H9 (cell line): Measurements from ENCODE around the gene RASGRP4. TPM values are rescaled to one million over a fixed set of nuclear protein-coding genes. Genes with fewer than 3 reads are reported as not detected.

Experiments
- DNase-seq: peaks from one replicate; pipeline ENCODE4 v3.0.0-alpha.2; 2017
- H2AFZ ChIP-seq: one replicate; pipeline ENCODE4 v1.6.1; 2013; ENCODE audit warnings: mild to moderate bottlenecking, low read length, control low read depth, moderate library complexity
- H2AK5ac ChIP-seq: 2 replicates; pipeline ENCODE4 v1.6.1; 2013; ENCODE audit warnings: low read length, control low read depth, mixed read lengths; ENCODE audit not compliant: insufficient read length
- H2BK120ac ChIP-seq: one replicate; pipeline ENCODE4 v1.6.1; 2013; ENCODE audit warnings: low read depth, mild to moderate bottlenecking, low read length, control low read depth, inconsistent platforms; ENCODE audit not compliant: poor library complexity, severe bottlenecking
- H2BK12ac ChIP-seq: 2 replicates; pipeline ENCODE4 v1.6.1; 2013; ENCODE audit warnings: low read length, control low read depth, mixed read lengths, low read depth; ENCODE audit not compliant: insufficient read length
- H2BK15ac ChIP-seq: 2 replicates; pipeline ENCODE4 v1.6.1; 2013; ENCODE audit warnings: low read depth, low read length, control low read depth
- H2BK20ac ChIP-seq: one replicate; pipeline ENCODE4 v1.6.1; 2013; ENCODE audit warnings: low read depth, mild to moderate bottlenecking, low read length, control low read depth, inconsistent platforms; ENCODE audit not compliant: poor library complexity, severe bottlenecking
- H2BK5ac ChIP-seq: 2 replicates; pipeline ENCODE4 v1.6.1; 2013; ENCODE audit warnings: low read length, control low read depth, mixed read lengths; ENCODE audit not compliant: insufficient read length
- H3K14ac ChIP-seq: 2 replicates; pipeline ENCODE4 v1.6.1; 2013; ENCODE audit warnings: low read length, control low read depth; ENCODE audit not compliant: insufficient read depth
- H3K18ac ChIP-seq: 2 replicates; pipeline ENCODE4 v1.6.1; 2013; ENCODE audit warnings: low read depth, mild to moderate bottlenecking, mixed read lengths, low read length, control low read depth; ENCODE audit not compliant: insufficient read length
- H3K23ac ChIP-seq: 2 replicates; pipeline ENCODE4 v1.6.1; 2013; ENCODE audit warnings: low read length, control low read depth, mixed read lengths, low read depth; ENCODE audit not compliant: insufficient read length
- H3K23me2 ChIP-seq: 2 replicates; pipeline ENCODE4 v1.6.1; 2013; ENCODE audit warnings: low read depth, mild to moderate bottlenecking, mixed read lengths, low read length, control low read depth; ENCODE audit not compliant: insufficient read length, poor library complexity, severe bottlenecking
- H3K27ac ChIP-seq: 2 replicates; pipeline ENCODE4 v1.5.1; 2013; ENCODE audit warnings: low read length, control low read depth, mixed read lengths, low read depth; ENCODE audit not compliant: insufficient read length
- H3K27me3 ChIP-seq: 2 replicates; pipeline ENCODE4 v1.6.1; 2013; ENCODE audit warnings: low read length, control low read depth, inconsistent platforms; ENCODE audit not compliant: insufficient read depth
- H3K4ac ChIP-seq: 2 replicates; pipeline ENCODE4 v1.6.1; 2013; ENCODE audit warnings: low read depth, mild to moderate bottlenecking, control low read depth, inconsistent platforms, low read length, moderate library complexity
- H3K4me1 ChIP-seq: 2 replicates; pipeline ENCODE4 v1.6.1; 2013; ENCODE audit warnings: low read length, control low read depth, inconsistent platforms; ENCODE audit not compliant: insufficient read depth
- H3K4me2 ChIP-seq: 2 replicates; pipeline ENCODE4 v1.6.1; 2013; ENCODE audit warnings: low read length, control low read depth, mixed read lengths; ENCODE audit not compliant: insufficient read length, insufficient read depth
- H3K56ac ChIP-seq: 2 replicates; pipeline ENCODE4 v1.6.1; 2013; ENCODE audit warnings: low read depth, mild to moderate bottlenecking, mixed read lengths, low read length, control low read depth; ENCODE audit not compliant: insufficient read length
- H3K79me1 ChIP-seq: 2 replicates; pipeline ENCODE4 v1.6.1; 2013; ENCODE audit warnings: low read depth, mild to moderate bottlenecking, moderate library complexity, low read length, control low read depth, inconsistent platforms; ENCODE audit not compliant: insufficient read depth, poor library complexity, severe bottlenecking
- H3K79me2 ChIP-seq: 2 replicates; pipeline ENCODE4 v1.6.1; 2013; ENCODE audit warnings: low read length, control low read depth, inconsistent platforms; ENCODE audit not compliant: insufficient read depth
- H3K9ac ChIP-seq: 2 replicates; pipeline ENCODE4 v1.6.1; 2013; ENCODE audit warnings: low read length, control low read depth, mixed read lengths; ENCODE audit not compliant: insufficient read length; ENCODE audit errors: extremely low read depth
- H3K9me3 ChIP-seq: one replicate; pipeline ENCODE4 v1.6.1; 2013; ENCODE audit warnings: low read depth, low read length, inconsistent platforms; ENCODE audit not compliant: control insufficient read depth
- H3T11ph ChIP-seq: one replicate; pipeline ENCODE4 v1.6.1; 2013; ENCODE audit warnings: mild to moderate bottlenecking, low read length, control low read depth, inconsistent platforms
- H4K20me1 ChIP-seq: one replicate; pipeline ENCODE4 v1.6.1; 2013; ENCODE audit not compliant: control insufficient read depth, insufficient read length, insufficient read depth
- H4K5ac ChIP-seq: 2 replicates; pipeline ENCODE4 v1.6.1; 2013; ENCODE audit warnings: low read depth, mild to moderate bottlenecking, mixed read lengths, low read length, control low read depth; ENCODE audit not compliant: insufficient read length
- H4K8ac ChIP-seq: replicated peaks from 2 replicates; pipeline ENCODE4 v1.6.1; 2013; ENCODE audit warnings: low read length, control low read depth, mixed read lengths, low read depth; ENCODE audit not compliant: insufficient read length
- H4K91ac ChIP-seq: 2 replicates; pipeline ENCODE4 v1.6.1; 2013; ENCODE audit warnings: low read depth, mild to moderate bottlenecking, moderate library complexity, mixed read lengths, low read length, control low read depth; ENCODE audit not compliant: insufficient read length
- H3K27ac Mint-ChIP-seq, 3 experiments: 2 replicates in 2 of 3; 3 replicates in 1 of 3; pipeline ENCODE4 v1.8.0; 2020 to 2021; ENCODE audit warnings: mixed read lengths in 3 of 3, mild to moderate bottlenecking in 1 of 3, moderate library complexity in 1 of 3
- H3K27me3 Mint-ChIP-seq: 2 replicates; pipeline ENCODE4 v1.8.0; 2021; ENCODE audit warnings: low read depth, mild to moderate bottlenecking, moderate library complexity, mixed read lengths
- H3K36me3 Mint-ChIP-seq, 3 experiments: 2 replicates in 2 of 3; 3 replicates in 1 of 3; pipeline ENCODE4 v1.8.0; 2020 to 2021; ENCODE audit warnings: low read depth in 3 of 3, mixed read lengths in 3 of 3; ENCODE audit not compliant: insufficient read depth in 1 of 3
- H3K4me1 Mint-ChIP-seq, 2 experiments: 2 replicates each; pipeline ENCODE4 v1.8.0; 2020; ENCODE audit warnings: mixed read lengths in 2 of 2
- H3K4me3 Mint-ChIP-seq, 2 experiments: 2 replicates in 1 of 2; 3 replicates in 1 of 2; pipeline ENCODE4 v1.8.0; 2020 to 2021; ENCODE audit warnings: mild to moderate bottlenecking in 2 of 2, mixed read lengths in 2 of 2, moderate library complexity in 1 of 2
- H3K9me3 Mint-ChIP-seq, 2 experiments: 2 replicates in 1 of 2; 3 replicates in 1 of 2; pipeline ENCODE4 v1.8.0; 2020; ENCODE audit warnings: mild to moderate bottlenecking in 2 of 2, mixed read lengths in 2 of 2, moderate library complexity in 1 of 2
- WGBS: extraction: QIAGEN DNeasy Blood & Tissue Kit; methylation state at CpG from one replicate; pipeline ENCODE4 v1.1.7; 2013; ENCODE audit warnings: missing lambda C conversion rate, low lambda C conversion rate, mixed read lengths; ENCODE audit not compliant: insufficient read length; ENCODE audit errors: extremely low coverage; 5-methylcytosine and 5-hydroxymethylcytosine counted together
- total RNA-seq: library from RNA; stranded (reverse); gene quantifications from 2 replicates; pipeline ENCODE4 v1.2.1, GENCODE V29; 2021
- TF ChIP-seq, protein P1 (sequence below): fragments of 200-600 bp; sonication (generic); conservative IDR thresholded peaks from 3 replicates; pipeline ENCODE4 v1.8.0; 2021; ENCODE audit warnings: antibody characterized with exemption, mild to moderate bottlenecking

Gene RASGRP4
- total RNA-seq, 1 experiment from 2014 or later = 0.28 TPM

GRCh38 chr19:38389957-38390924 is 35.8 kb downstream of the RASGRP4 start:
- DNase-seq = no peak
- H4K5ac ChIP-seq = no peak overlapping the region
- no peaks in the 10 kb centered on the region; the same call in 1 of the 2 replicates for H3K79me2 ChIP-seq
- H3K79me1 ChIP-seq = no peaks in the 10 kb centered on the region
- Mint-ChIP-seq H3K9me3 (no peaks in the 10 kb centered on the region), H3K4me3 (peak overlapping the region; percentile 83 to 92), H3K27me3 (peaks cover 10% of the 10 kb centered on the region), H3K4me1 (peaks cover 45 to 53% of the 10 kb centered on the region in 2 experiments), H3K36me3 (peaks cover 18 to 37% (median 25%) of the 10 kb centered on the region in 3 experiments), H3K27ac (peak overlapping the region in 2 of 3 experiments; percentile 15 to 29; a peak in 3 of 7 replicates)
- no peak overlapping the region for H2AFZ ChIP-seq
- no peaks in the 10 kb centered on the region for H3K9me3 ChIP-seq
- no peak overlapping the region for H4K8ac ChIP-seq
- H3T11ph ChIP-seq = no peak overlapping the region
- TF ChIP-seq, protein P1, sequence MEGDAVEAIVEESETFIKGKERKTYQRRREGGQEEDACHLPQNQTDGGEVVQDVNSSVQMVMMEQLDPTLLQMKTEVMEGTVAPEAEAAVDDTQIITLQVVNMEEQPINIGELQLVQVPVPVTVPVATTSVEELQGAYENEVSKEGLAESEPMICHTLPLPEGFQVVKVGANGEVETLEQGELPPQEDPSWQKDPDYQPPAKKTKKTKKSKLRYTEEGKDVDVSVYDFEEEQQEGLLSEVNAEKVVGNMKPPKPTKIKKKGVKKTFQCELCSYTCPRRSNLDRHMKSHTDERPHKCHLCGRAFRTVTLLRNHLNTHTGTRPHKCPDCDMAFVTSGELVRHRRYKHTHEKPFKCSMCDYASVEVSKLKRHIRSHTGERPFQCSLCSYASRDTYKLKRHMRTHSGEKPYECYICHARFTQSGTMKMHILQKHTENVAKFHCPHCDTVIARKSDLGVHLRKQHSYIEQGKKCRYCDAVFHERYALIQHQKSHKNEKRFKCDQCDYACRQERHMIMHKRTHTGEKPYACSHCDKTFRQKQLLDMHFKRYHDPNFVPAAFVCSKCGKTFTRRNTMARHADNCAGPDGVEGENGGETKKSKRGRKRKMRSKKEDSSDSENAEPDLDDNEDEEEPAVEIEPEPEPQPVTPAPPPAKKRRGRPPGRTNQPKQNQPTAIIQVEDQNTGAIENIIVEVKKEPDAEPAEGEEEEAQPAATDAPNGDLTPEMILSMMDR = no peak
- no peak overlapping the region for H3K9ac ChIP-seq
- no peak overlapping the region for H2BK12ac ChIP-seq
- no peak overlapping the region for H2BK20ac ChIP-seq
- WGBS = no CpG with 5 or more reads among the region's 22 CpGs
- H3K4me2 ChIP-seq = peak overlapping the region; percentile 80
- no peak overlapping the region for H2BK15ac ChIP-seq
- no peak overlapping the region for H2AK5ac ChIP-seq
- peaks cover 39% of the 10 kb centered on the region for H3K23me2 ChIP-seq
- H3K27me3 ChIP-seq = no peaks in the 10 kb centered on the region
- H2BK120ac ChIP-seq = no peak overlapping the region
- H2BK5ac ChIP-seq = no peak overlapping the region
- H4K20me1 ChIP-seq = no peaks in the 10 kb centered on the region
- H3K23ac ChIP-seq = no peak overlapping the region
- H3K4me1 ChIP-seq = no peaks in the 10 kb centered on the region; the same call in 1 of the 2 replicates
- no peak overlapping the region for H4K91ac ChIP-seq
- peak overlapping the region; percentile 5 for H3K18ac ChIP-seq
- H3K4ac ChIP-seq = no peak overlapping the region
- no peak overlapping the region for H3K27ac ChIP-seq
- no peak overlapping the region for H3K56ac ChIP-seq
- no peak overlapping the region for H3K14ac ChIP-seq
